SH-SY5Y (cell line): ENCODE measurements around the gene PGK1.

Experiments
- GATA2 ChIP-seq: IDR thresholded peaks from 2 replicates; pipeline ENCODE4 v1.6.1; 2011; ENCODE audit warnings: mild to moderate bottlenecking, low read depth, low read length
- GATA3 ChIP-seq: IDR thresholded peaks from 2 replicates; pipeline ENCODE4 v1.6.1; 2011; ENCODE audit warnings: low read depth, mild to moderate bottlenecking, low read length, moderate library complexity

Gene PGK1

GRCh38 chrX:78168065-78168464 is 64.0 kb downstream of the PGK1 start:
- TF ChIP-seq GATA2, result no peak
- TF ChIP-seq GATA3, result no peak
